Measurements from ENCODE around the gene SAMD4A.

The SAMD4A gene

GRCh38 chr14:54769951-54770863 lies 203.3 kb downstream of the SAMD4A start:
- TF ChIP-seq JUND (IDR thresholded peaks at IDR 0.05; ENCODE audit: low read depth): no peak
- in situ Hi-C loops (cut with HindIII; ENCODE audit: low pct_unique_long_range_greater_than_20kb, low sequenced_read_pairs): no loop called here
- DNase-seq (ENCODE audit: low read depth in 1 of 2, low spot score in 1 of 2): no peak

GRCh38 chr14:54771411-54772027 lies 204.6 kb downstream of the SAMD4A start:
- DNase-seq (ENCODE audit: low read depth in 1 of 2, low spot score in 1 of 2): no peak
- in situ Hi-C loops (cut with HindIII; ENCODE audit: low pct_unique_long_range_greater_than_20kb, low sequenced_read_pairs): no loop called here
- no peak for TF ChIP-seq JUND (IDR thresholded peaks at IDR 0.05; ENCODE audit: low read depth)

GRCh38 chr14:54772451-54772881 lies 205.5 kb downstream of the SAMD4A start:
- no peak for DNase-seq (ENCODE audit: low read depth in 1 of 2, low spot score in 1 of 2)
- in situ Hi-C loops (cut with HindIII; ENCODE audit: low pct_unique_long_range_greater_than_20kb, low sequenced_read_pairs): no loop called here
- TF ChIP-seq JUND (IDR thresholded peaks at IDR 0.05; ENCODE audit: low read depth): no peak

- peak; percentile 94 to 95 for DNase-seq (ENCODE audit: low read depth in 1 of 2, low spot score in 1 of 2)
- in situ Hi-C loops (cut with HindIII; ENCODE audit: low pct_unique_long_range_greater_than_20kb, low sequenced_read_pairs): no loop called here
- no peak for TF ChIP-seq JUND (IDR thresholded peaks at IDR 0.05; ENCODE audit: low read depth)
Observed at GRCh38 chr14:54773171-54774006, 206.5 kb downstream of the SAMD4A start.

- in situ Hi-C loops (cut with HindIII; ENCODE audit: low pct_unique_long_range_greater_than_20kb, low sequenced_read_pairs): no loop called here
- TF ChIP-seq JUND (IDR thresholded peaks at IDR 0.05; ENCODE audit: low read depth): no peak
- DNase-seq (ENCODE audit: low read depth in 1 of 2, low spot score in 1 of 2): no peak
Observed at GRCh38 chr14:54774824-54775223, 207.9 kb downstream of the SAMD4A start.

- TF ChIP-seq JUND (IDR thresholded peaks at IDR 0.05; ENCODE audit: low read depth): no peak
- no peak for DNase-seq (ENCODE audit: low read depth in 1 of 2, low spot score in 1 of 2)
- in situ Hi-C loops (cut with HindIII; ENCODE audit: low pct_unique_long_range_greater_than_20kb, low sequenced_read_pairs): no loop called here
Observed at GRCh38 chr14:54775486-54776140, 208.7 kb downstream of the SAMD4A start.

GRCh38 chr14:54776361-54777001 lies 209.6 kb downstream of the SAMD4A start:
- in situ Hi-C loops (cut with HindIII; ENCODE audit: low pct_unique_long_range_greater_than_20kb, low sequenced_read_pairs): no loop called here
- no peak for TF ChIP-seq JUND (IDR thresholded peaks at IDR 0.05; ENCODE audit: low read depth)
- no peak for DNase-seq (ENCODE audit: low read depth in 1 of 2, low spot score in 1 of 2)

- DNase-seq (ENCODE audit: low read depth in 1 of 2, low spot score in 1 of 2): no peak
- TF ChIP-seq JUND (IDR thresholded peaks at IDR 0.05; ENCODE audit: low read depth): no peak
- in situ Hi-C loops (cut with HindIII; ENCODE audit: low pct_unique_long_range_greater_than_20kb, low sequenced_read_pairs): no loop called here
Observed at GRCh38 chr14:54777395-54777794, 210.5 kb downstream of the SAMD4A start.

- in situ Hi-C loops (cut with HindIII; ENCODE audit: low pct_unique_long_range_greater_than_20kb, low sequenced_read_pairs): no loop called here
- no peak for TF ChIP-seq JUND (IDR thresholded peaks at IDR 0.05; ENCODE audit: low read depth)
- no peak for DNase-seq (ENCODE audit: low read depth in 1 of 2, low spot score in 1 of 2)
Observed at GRCh38 chr14:54778618-54779345, 211.9 kb downstream of the SAMD4A start.

GRCh38 chr14:54781080-54781479 lies 214.2 kb downstream of the SAMD4A start:
- TF ChIP-seq JUND (IDR thresholded peaks at IDR 0.05; ENCODE audit: low read depth): no peak
- no peak for DNase-seq (ENCODE audit: low read depth in 1 of 2, low spot score in 1 of 2)
- in situ Hi-C loops (cut with HindIII; ENCODE audit: low pct_unique_long_range_greater_than_20kb, low sequenced_read_pairs): no loop called here

Measured in T47D (cell line).